Astrocyte of the hippocampus (primary cell): ENCODE results near the gene TNKS2.
"Not testable (repeated sequence)": the region's sequence is repeated elsewhere in the genome, so short reads cannot be mapped to it uniquely, and the experiment has no call there.

ENCODE experiments used
- DNase-seq: peaks from one replicate; pipeline ENCODE4 v3.0.0; 2011; ENCODE audit warnings: low read depth, low spot score

TNKS2 gene

DNA sequence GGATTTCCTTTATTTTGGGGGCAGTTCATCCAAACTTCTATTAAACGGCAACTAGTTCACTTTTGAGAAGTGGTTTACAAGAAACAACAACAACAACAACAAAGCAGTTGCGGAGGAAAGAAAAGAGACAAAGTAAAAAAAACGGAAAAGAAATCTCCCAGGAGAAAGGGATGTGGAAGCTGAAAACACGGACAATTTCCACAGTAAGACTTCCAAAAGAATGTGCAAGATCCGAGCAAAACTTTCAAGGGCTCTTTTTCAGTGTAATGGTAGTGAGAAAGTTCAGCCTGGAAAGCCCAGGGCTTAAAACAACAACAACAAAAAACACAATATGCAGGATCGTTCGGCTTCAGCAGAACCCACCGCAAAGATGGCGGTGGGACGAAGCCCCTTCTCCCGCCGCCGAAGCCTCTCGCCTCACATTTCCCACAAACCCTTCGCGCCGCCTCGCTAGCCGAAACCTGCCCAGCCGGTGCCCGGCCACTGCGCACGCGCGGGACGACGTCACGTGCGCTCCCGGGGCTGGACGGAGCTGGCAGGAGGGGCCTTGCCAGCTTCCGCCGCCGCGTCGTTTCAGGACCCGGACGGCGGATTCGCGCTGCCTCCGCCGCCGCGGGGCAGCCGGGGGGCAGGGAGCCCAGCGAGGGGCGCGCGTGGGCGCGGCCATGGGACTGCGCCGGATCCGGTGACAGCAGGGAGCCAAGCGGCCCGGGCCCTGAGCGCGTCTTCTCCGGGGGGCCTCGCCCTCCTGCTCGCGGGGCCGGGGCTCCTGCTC lies at the start of gene TNKS2:
TNKS2 (plus strand) TSS at position 553 of the 775 bp plus-strand sequence. CDS start 265 bp downstream, outside the sequence.
- peak; percentile 99 for DNase-seq

DNA sequence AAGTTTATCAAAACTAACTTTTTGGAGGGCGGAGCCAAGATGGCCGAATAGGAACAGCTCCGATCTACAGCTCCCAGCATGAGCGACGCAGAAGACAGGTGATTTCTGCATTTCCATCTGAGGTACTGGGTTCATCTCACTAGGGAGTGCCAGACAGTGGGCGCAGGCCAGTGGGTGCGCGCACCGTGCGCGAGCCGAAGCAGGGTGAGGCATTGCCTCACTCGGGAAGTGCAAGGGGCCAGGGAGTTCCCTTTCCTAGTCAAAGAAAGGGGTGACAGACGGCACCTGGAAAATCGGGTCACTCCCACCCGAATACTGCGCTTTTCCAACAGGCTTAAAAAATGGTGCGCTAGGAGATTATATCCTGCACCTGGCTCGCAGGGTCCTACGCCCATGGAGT lies 48.6 kb upstream of the TNKS2 start:
- not testable (repeated sequence) for DNase-seq

DNA sequence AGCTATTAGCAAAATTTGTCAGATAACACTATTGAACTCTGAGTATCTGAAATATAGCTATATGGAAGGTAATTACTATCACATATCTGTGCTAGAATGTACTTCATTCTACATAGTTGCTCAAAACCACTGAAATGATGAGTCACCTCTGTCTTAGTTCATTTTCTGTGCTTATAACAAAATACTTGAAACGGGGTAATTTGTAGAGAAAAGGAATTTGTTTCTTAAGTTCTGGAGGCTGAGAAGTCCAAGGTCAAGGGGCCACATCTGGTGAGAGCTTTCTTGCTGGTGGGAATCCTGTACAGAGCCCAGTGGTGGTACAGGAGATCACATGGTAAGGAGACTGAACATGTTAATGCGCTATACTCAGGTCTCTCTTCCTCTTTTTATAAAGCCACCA lies 41.9 kb upstream of the TNKS2 start:
- DNase-seq: peak; percentile 55

DNA sequence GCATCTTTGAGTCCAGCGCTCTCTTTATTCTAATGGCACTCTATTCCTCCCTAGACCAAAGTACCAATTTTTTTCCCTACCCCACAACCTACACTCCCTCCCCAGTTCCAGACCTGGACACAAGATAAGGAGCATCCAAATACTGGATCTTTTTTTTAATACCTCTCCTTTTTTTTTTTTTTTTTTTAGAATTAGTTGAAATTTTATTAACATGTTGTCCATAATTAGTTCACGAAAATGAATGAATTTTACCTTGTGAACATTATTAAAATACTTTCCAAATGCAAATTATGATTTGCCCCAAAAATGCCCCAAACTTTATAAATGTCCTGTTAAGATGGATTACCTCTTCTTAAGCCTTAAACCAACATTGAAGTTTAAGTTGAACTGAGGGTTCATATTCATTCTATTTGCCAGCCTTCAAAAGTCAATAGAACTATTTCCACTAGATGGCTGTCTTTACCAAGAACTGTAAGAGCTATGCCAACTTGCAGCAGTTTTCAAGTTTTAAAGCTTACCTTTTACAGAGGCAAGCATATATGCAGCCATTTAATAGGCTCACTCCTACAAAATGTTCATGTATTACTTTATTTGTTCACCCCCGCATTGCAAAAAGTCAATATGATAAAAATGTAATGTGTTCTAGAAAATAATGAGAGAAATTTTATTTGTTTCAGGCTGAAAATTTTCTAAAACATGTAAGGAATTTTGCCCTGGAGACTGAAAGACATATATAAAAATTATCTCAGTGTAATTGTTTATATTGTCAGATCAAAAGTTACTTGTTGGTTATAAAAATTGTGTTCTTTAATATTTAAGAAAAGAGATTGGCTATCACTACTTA lies 39.7 kb upstream of the TNKS2 start:
- DNase-seq: peak; percentile 63

DNA sequence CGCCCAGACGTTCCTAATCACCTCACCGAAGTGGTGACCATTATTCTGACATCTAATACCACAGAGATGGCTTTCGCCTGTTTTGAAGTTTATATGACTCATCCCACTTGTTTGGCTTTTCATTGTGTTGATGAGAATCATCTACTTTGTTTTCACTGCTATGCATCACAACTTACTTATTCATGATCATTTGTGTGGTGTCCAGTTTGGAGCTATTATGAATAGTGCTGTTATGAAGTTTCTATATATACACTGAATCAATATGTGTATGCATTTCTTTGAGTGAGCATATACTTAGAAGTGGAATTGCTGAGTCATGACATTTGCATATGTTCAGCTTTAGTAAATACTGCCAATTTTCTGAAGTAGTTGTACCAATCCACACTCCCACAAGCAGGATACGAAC lies 38.6 kb upstream of the TNKS2 start:
- DNase-seq: peak; percentile 13

DNA sequence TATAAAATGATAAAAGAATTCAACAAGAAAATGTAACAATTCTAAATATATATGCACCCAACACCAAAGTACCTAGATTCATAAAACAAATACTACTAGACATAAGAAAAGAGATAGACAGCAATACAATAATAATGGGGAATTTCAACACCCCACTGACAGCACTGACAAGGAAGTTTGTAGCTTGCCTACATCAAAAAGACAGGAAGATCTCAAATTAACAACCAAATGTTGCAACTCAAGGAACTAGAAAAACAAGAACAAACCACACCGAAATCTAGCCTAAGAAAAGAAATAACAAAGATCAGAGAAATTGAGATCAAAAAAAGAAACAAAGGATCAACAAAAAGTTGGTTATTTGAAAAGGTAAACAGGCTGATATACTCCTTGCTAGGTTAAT lies 36.5 kb upstream of the TNKS2 start:
- DNase-seq: no peak

DNA sequence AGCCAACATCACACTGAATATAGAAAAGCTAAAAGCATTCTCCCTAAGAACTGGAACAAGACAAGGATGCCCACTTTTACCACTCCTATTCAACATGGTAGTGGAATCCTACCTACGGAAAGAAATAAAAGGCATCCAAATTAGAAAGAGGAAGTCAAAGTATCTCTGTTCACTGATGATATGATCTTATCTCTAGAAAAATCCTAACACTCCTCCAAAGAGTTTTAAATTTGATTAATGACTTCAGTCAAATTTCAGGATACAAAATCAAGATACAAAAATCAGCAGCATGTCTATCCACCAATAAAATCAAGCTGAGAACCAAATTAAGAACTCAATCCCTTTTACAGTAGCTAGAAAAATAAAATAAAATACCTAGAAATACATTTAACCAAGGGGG lies 35.3 kb upstream of the TNKS2 start:
- no peak for DNase-seq

DNA sequence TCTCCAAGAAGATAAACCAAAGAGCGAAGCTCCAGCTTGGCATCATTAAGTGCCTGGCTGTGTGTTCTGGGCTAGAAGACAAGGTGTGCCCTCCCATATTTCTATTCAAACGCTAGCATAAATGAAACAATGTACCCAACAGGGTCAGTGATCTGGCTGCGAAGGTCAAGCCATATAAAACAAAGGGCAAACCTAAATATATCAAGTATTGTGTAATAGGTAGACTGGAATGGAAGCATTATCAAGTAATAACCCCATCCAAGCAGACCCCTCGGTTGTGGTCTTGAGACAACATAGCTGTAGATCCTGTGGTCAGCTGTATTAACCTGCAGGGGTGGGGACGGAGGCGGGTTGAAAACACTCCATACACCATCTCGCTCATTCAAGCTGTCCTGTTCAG lies 31.6 kb upstream of the TNKS2 start:
- DNase-seq: no peak

DNA sequence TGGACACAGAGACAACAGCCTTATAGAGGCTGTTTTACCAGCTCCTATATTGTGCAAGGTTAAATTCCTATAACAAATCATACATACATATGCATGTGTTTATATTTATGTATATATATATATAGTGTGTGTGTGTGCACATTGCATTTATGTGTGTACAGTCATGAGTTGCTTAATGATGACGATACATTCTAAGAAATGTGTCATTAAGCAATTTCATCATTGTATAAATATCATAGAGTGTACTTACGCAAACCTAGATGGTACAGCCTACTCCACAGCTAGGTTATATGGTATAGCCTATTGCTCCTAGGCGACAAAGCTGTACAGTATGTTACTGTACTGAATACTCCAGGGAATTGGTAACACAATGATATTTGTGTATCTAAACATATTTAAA lies 30.1 kb upstream of the TNKS2 start:
- no peak for DNase-seq

DNA sequence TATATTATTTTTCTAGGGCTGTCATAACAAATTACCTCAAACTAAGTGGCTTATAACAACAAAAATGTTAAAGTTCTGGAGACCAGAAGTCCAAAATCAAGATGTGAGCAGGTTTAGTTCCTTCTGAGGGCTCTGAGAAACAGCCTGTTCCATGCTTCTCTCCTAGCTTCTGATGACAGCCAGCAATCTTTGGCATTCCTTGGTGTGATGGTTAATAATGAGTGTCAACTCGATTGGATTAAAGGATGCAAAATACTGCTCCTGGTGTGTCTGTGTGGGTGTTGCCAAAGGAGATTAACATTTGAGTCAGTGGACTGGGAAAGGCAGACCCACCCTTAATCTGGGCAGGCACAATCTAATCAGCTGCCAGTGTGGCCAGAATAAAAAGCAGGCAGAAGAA lies 26.3 kb upstream of the TNKS2 start:
- no peak for DNase-seq

DNA sequence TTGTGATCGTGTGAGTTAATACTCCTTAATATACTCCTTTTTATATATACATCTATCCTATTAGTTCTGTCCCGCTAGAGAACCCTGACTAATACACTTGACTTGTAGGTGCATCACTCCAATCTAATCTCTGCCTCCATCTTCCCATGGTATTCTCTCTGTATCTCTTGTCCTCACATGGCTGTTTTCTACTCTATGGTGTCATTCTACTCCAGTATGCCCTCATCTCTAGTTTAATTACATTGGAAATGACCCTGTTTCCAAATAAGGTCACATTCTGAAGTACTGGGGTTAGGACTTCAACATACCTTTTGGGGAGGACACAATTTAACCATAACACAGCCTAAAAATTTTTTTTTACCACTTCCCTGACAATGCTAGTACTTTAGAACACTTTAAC lies 25.8 kb upstream of the TNKS2 start:
- DNase-seq: no peak

DNA sequence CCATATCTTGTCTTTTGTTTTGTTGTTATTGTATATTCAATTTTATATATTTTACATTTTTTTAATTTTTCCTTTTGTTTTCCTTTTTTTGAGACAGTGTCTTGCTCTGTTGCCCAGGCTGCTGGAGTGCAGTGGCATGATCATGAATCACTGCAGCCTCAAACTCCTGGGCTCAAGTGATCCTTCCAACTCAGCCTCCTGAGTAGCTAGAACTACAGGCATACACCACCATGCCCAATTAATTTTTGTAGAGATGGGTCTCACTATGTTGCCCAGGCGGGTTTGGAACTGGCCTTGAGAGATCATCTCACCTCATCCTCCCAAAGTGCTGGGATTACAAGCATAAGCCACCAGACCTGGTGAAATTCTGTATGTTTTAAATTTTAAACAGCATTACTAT lies 25.4 kb upstream of the TNKS2 start:
- DNase-seq: no peak

DNA sequence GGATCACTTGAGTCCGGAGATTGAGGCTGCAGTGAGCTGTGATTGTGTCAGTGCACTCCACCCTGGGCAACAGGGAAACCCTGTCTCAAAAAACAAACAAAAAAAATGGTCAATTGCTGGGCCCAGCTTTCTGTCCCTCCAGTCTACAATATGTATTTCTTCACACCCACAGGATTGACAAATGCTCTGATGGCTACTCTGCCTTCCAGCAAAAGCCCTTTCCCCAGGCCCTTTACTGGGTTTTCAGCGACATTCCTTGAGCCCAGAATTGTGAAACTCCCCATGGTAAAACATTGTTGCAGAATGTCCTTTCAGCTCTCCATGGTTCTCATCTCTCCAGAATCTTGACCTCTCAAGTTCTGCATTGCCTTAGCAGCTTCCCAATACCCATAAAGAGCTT lies 23.7 kb upstream of the TNKS2 start:
- no peak for DNase-seq

DNA sequence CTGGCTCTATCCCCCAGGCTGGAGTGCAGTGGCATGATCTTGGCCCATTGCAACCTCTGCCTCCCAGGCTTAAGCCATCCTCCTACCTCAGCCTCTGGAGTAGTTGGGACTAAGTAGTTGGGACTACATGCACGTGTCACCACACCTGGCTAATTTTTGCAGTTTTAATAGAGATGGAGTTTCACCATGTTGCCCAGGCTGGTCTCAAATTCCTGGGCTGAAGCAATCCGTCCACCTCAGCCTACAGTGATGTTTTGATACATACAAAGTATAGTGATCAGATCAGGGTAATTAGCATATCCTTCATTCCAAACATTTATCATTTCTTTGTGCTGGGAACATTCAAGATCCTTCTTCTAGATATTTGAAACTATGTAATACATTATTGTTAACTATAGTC lies 22.5 kb upstream of the TNKS2 start:
- DNase-seq: no peak

DNA sequence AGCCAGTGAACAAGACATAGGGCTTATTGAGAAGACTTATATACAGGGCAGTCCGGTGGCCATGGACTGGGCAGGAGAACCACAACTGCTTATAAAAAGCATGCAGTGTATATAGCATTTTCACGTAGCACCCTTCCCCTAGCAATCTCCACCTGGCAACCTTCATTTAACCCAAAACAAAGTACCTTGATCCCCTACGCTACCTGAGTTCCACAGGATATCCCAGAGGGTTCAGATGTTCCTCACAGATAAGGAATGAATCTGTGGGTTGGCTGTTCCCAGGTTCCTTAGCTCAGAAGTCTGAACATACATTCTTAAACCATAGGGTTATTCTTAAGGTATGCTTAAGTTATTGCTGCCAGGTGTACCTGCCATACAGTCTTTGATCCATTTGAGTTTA lies 22.0 kb upstream of the TNKS2 start:
- DNase-seq: no peak

DNA sequence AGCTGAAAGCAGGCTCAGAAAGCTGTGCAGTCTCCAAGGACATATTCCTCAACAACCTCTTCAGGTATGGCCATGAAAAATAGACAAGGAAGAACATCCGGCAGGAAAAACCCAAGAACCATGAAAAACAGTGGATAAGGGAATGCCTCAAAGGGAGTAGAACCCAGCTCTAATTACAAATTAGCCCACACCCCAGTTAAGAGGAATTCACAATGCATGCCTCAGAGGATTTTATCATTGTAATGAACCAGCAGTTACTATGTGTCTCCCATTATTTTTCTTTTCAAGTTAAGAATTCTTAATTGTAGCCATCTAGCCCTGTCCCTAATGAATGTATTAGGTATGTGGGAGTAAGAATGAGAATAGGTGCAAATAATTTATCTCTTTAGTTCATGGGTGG lies 19.7 kb upstream of the TNKS2 start:
- no peak for DNase-seq

DNA sequence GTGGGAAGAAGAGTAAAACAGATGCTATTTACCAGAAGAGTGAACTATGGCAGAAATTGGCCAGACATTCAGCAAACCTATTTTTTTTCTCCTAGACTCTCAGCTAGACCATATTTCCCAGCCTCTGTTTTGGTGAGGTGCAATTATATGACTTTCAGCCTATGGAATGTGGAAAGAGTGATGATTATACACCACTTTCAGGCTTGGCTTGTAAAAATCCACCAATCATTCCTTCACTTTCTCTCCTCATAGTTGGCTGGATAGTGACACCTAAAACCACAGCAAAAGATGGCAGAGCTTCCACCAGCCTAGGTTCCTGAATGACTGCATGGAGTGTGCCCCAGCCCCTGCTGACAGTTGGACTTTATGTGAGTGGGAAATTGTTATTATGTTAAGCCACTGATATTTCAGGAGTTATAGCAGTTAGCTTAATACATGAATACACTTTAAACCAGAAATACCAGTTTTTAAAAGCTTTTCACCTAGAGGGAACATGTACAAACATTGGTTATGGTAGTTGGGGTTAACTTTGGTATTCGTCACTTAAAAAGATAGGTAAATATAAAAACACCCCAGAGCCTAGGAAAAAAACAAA lies 19.1 kb upstream of the TNKS2 start:
- DNase-seq: no peak

DNA sequence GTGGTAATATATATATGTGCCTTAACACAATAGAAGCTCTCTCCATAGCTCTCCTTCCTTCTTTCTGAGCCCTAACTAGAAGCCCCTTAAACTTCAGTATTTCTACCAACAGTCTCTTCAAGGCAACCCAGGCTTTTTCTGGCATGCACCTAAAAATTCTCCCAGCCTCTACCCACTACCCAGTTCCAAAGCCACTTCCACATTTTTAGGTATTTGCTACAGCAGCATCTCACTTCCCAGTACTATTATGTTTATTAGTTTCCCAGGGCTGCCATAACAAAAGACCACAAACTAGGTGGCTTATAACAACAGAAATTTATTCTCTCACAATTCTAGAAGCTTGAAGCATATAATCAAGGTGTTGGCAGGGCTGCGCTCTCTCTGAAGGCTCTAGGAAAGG lies 15.7 kb upstream of the TNKS2 start:
- no peak for DNase-seq

DNA sequence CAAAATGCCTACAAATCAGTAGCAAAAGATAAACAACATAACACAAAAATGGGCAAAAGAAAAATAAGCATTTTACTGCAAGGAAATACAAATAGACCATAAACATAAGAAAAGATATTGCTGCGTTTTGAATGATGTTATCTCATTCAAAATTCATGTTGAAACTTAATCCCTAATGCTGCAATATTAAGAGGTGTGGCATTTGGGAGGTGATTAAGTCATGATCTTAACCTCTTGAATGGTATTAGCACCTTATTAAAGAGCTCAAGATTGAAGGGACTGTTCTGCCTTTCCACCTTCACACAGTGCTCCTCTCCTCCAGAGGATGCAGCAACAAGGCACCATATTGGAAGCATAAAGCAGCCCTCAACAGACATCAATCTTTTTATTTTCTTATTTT lies 12.4 kb upstream of the TNKS2 start:
- DNase-seq: no peak

DNA sequence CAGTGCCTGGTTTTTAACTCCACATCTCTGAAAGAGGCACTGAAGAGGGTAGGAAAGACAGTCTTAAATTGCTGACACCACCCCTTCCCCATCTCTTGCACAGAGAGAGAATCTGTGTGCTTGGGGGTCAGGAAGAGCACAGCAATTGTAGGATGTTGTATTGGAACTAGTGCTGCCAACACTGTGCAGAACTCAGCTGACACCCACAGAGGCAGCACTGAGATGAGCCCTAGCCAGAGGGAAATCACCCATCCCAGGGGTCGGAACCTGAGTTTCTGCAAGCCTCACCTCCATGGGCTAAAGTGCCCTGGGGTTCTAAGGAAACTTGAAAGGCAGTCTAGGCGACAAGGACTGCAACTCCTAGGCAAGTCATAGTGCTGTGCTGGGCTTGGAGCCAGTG lies 11.0 kb upstream of the TNKS2 start:
- no peak for DNase-seq

DNA sequence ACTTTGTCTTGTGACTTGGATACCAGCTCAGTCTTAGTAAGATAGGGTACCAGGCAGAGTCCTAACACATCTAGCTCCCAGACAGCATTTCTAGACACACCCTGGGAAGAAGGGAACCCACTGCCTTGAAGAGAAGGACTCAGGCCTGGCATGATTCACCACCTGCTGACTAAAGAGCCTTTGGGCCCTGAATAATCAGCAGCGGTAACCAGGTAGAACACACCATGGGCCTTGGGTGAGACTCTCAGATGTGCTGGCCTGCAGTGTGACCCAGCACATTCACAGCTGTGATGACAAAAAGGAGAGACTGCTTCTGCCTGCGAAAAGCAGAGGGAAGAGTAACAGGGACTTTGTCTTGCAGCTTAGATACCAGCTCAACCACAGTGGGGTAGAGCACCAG lies 10.4 kb upstream of the TNKS2 start:
- DNase-seq: no peak

DNA sequence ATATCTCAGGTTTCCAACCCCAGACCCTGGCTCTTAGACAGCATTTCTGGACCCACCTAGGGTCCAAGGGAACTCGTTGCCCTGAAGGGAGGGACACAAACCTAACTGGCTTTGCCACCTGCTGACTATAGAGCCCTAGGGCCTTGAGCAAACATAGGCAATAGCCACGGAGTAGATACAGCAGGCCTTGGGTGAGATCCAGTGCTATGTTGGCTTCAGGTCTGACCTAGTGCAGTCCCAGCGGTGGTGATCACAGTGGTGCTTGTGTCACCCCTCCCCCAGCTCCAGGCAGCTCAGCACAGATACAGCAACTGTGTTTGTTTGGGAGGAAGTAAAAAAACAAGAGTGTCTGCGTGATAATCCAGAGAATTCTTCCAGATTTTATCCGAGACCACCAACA lies 9.7 kb upstream of the TNKS2 start:
- DNase-seq: no peak
